Ovary (tissue), 9 donors: ENCODE data around the gene ARHGAP45. TPM values are rescaled to one million over a fixed set of nuclear protein-coding genes. Genes with fewer than 3 reads are reported as not detected.

Experiments
- DNase-seq, 5 donors: peaks; one replicate each; pipeline ENCODE4 v3.0.0-alpha.2; 2019 to 2020
- H3K27ac ChIP-seq, 2 donors: fragments of 200-600 bp; one replicate each; pipeline versions ENCODE4 v1.5.1 to v1.8.0; 2019 to 2022
- H3K27me3 ChIP-seq: fragments of 200-600 bp; one replicate; pipeline ENCODE4 v1.8.0; 2022
- H3K36me3 ChIP-seq: fragments of 200-600 bp; sonication (generic); one replicate; pipeline ENCODE4 v1.5.1; 2019
- H3K4me1 ChIP-seq: one replicate; pipeline ENCODE4 v1.8.1; 2013; ENCODE audit warnings: mild to moderate bottlenecking, moderate library complexity; ENCODE audit not compliant: insufficient read depth
- H3K4me3 ChIP-seq: fragments of 200-600 bp; sonication (generic); one replicate; pipeline ENCODE4 v1.5.1; 2017
- H3K9me3 ChIP-seq, 2 donors: fragments of 200-600 bp in 1 of 2; sonication (generic) in 1 of 2; one replicate each; pipeline versions ENCODE4 v1.5.1 to v1.8.1; 2013 to 2019; ENCODE audit warnings: mild to moderate bottlenecking in 1 of 2, moderate library complexity in 1 of 2
- CTCF ChIP-seq, 3 donors: fragments of 450-650 bp in 2 of 3; fragments of 200-600 bp in 1 of 3; IDR thresholded peaks; one replicate each; pipeline versions ENCODE4 v1.5.1 to v1.8.0; 2016 to 2022; ENCODE audit warnings: antibody characterized with exemption in 3 of 3, mild to moderate bottlenecking in 1 of 3
- EP300 ChIP-seq: sonication (generic); formaldehyde crosslinking; IDR thresholded peaks from one replicate; pipeline ENCODE4 v1.6.1; 2017; ENCODE audit warnings: antibody characterized with exemption
- POLR2A ChIP-seq: fragments of 450-650 bp; IDR thresholded peaks from one replicate; pipeline ENCODE4 v1.6.1; 2017; ENCODE audit warnings: antibody characterized with exemption, mild to moderate bottlenecking, moderate library complexity
- WGBS, 3 donors: extraction: QIAGEN DNeasy Blood & Tissue Kit in 1 of 3; methylation state at CpG; one replicate each; pipeline versions ENCODE4 v1.1.5 to v1.1.7; 2013 to 2017; 5-methylcytosine and 5-hydroxymethylcytosine counted together
- intact Hi-C, 4 donors: fragments of 100-400 bp; cut with DNase I; formaldehyde crosslinking; loops; one replicate each; pipeline versions ENCODE4 v1.11.0 to v1.15.1; 2022 to 2023
- polyA plus RNA-seq, 2 donors: library from polyadenylated mRNA; stranded (reverse); fragments of 200-250 nt in 1 of 2; fragments of 350-450 nt in 1 of 2; fragmentation: Illumina TruSeq in 1 of 2; extraction: RNeasy Lipid Tissue Mini Kit (QIAGEN cat#74804) in 1 of 2; gene quantifications; one replicate each; pipeline ENCODE4 v1.2.3, GENCODE V29; 2013 to 2014
- total RNA-seq, 7 donors: library from RNA; depleted of rRNA in 2 of 7; stranded (reverse); fragments of >200 nt in 2 of 7; fragmentation: NEBNext Ultra II Directional in 3 of 7; extraction: Animal tissue kit (Norgen Biotek cat#: 25700) in 3 of 7; gene quantifications; one replicate each; pipeline versions ENCODE4 v1.1.0 to v1.2.4, GENCODE V29; 2016 to 2023
- donor health status: DM: no; HTN: no; CAD: no; lungs with moderate emphysema.
- donor health status: DM: no; HTN: no; CAD: no.
- donor health status: Bipolar disorder and iron deficiency.
- donor health status: DM: yes; HTN: yes; CAD: no.
- donor health status: DM: no; HTN: no; CAD: no.
- donor health status: DM: yes; HTN: yes; CAD: no.

Gene ARHGAP45
- total and polyA plus RNA-seq, 9 donors: 1.0 to 10.6 (median 7.0) TPM

- Histone ChIP-seq H3K4me1 (peaks cover 4% of the 10 kb centered on the region), H3K4me3 (no peak overlapping the region), H3K9me3 (no peaks in the 10 kb centered on the region), H3K36me3 (no peaks in the 10 kb centered on the region), H3K27me3 (no peaks in the 10 kb centered on the region), H3K27ac (no peak overlapping the region)
- TF ChIP-seq EP300: no peak
- no peak for TF ChIP-seq POLR2A
- TF ChIP-seq CTCF (IDR thresholded peaks at IDR 0.05): no peak
- 73 to 83% (median 83%) methylated on average over 59 of the region's 59 CpGs for WGBS, 3 donors
- intact Hi-C loops: no loop called here
- no peak for DNase-seq
Measured at GRCh38 chr19:1082928-1083816, 16.2 kb downstream of the ARHGAP45 start.

GRCh38 chr19:1084024-1084868 lies 17.3 kb downstream of the ARHGAP45 start:
- H3K36me3 ChIP-seq: no peaks in the 10 kb centered on the region
- no peak for DNase-seq
- no peak for TF ChIP-seq CTCF (IDR thresholded peaks at IDR 0.05)
- no peak for TF ChIP-seq POLR2A
- TF ChIP-seq EP300: no peak
- H3K4me1 ChIP-seq: peaks cover 4% of the 10 kb centered on the region
- 68 to 81% (median 74%) methylated on average over 42 to 43 of the region's 43 CpGs for WGBS, 3 donors
- H3K4me3 ChIP-seq: no peak overlapping the region
- no peaks in the 10 kb centered on the region for H3K27me3 ChIP-seq
- H3K9me3 ChIP-seq: no peaks in the 10 kb centered on the region
- H3K27ac ChIP-seq: no peak overlapping the region
- intact Hi-C loops: no loop called here

- intact Hi-C loops: no loop called here
- Histone ChIP-seq H3K27me3 (no peaks in the 10 kb centered on the region), H3K4me1 (peaks cover 4% of the 10 kb centered on the region), H3K27ac (no peak overlapping the region), H3K4me3 (no peak overlapping the region), H3K9me3 (no peaks in the 10 kb centered on the region), H3K36me3 (no peaks in the 10 kb centered on the region)
- no peak for DNase-seq
- no peak for TF ChIP-seq POLR2A
- TF ChIP-seq EP300: no peak
- no peak for TF ChIP-seq CTCF (IDR thresholded peaks at IDR 0.05)
- 40 to 61% (median 61%) methylated on average over 8 of the region's 8 CpGs for WGBS, 3 donors
Measured at GRCh38 chr19:1085053-1085658, 18.2 kb downstream of the ARHGAP45 start.

- peaks cover 4% of the 10 kb centered on the region for H3K4me1 ChIP-seq
- no peak overlapping the region for H3K4me3 ChIP-seq
- H3K27me3 ChIP-seq: no peaks in the 10 kb centered on the region
- H3K9me3 ChIP-seq: no peaks in the 10 kb centered on the region
- WGBS, 3 donors: 45 to 64% (median 53%) methylated on average over 30 to 38 of the region's 38 CpGs
- TF ChIP-seq CTCF (IDR thresholded peaks at IDR 0.05) (no peak), EP300 (no peak), POLR2A (no peak)
- H3K27ac ChIP-seq: no peak overlapping the region
- DNase-seq: no peak
- intact Hi-C loops: no loop called here
- no peaks in the 10 kb centered on the region for H3K36me3 ChIP-seq
Measured at GRCh38 chr19:1085676-1086442, 18.9 kb downstream of the ARHGAP45 start.
